NCI-H187 treated with DMSO at 0.1 percent for 48 hours (cell line): ENCODE data around the gene WNT11.

ENCODE experiments used
- DNase-seq: peaks from one replicate; lab custom pipeline; 2025; lab: John Stamatoyannopoulos, UW

The WNT11 gene

DNA sequence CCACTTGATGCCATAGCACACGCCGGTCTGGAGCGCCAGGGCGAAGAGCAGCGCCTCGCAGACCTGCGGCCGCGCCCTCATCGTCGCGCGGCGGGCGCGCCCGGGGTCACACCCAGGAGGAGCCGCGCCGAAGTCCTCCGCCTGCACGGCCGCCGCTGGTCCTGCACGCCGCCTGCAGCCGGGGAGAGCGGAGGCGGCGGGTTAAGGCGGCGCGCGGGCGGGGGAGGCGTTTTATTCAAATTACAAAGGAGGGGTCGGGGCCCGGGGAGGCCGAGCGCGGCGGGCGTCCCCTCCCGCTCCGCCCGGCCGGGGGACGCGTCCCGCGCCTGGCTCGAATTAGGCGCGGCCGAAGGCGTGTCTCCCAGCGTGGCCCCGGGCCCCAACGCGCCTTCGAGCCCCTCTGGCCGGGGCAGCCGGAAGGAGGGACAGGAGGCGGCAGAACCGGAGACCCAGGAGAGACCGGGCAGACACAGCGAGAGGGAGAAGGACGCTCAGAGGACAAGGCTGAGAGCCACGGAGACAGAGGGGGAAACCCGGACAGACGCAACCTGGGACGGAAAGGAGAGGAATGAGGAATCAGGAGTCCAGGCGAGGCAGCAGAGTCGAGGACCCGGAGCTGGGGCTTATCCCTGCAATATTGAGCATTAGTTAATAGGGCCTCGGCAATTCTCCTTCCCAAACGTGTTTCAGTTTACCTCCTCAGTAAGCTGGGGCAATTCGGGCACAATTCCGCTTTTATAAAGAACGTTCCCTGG lies at the start of gene WNT11:
WNT11 (minus strand) TSS at position 176 of the 755 bp plus-strand sequence; CDS start at position 81, 95 bp downstream.
- DNase-seq, result no peak

DNA sequence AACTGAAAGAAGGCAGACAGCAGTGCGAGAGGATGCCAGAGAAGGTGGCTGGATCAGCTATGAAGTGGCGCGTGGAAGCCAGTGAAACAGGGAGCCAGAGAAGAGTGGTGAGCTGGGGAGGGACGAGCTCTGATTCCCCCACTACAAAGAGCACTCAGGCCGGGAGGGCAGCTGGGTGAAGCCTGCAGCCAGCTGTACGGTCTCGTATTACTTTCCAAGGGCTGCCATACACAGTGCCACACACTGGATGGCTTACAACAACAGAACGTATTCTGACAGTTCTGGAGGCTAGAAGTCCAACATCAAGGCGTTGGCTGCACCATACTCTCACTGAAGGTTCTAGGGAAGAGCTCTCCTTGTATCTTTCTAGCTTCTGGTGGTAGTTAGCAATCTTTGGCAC lies 47.1 kb upstream of the WNT11 start:
- DNase-seq, result no peak

- no peak for DNase-seq
These were observed 46.3 kb upstream of the WNT11 start for GRCh38 chr11:76252631-76253070.

GRCh38 chr11:76251576-76251975 lies 45.3 kb upstream of the WNT11 start:
- DNase-seq, result no peak

DNA sequence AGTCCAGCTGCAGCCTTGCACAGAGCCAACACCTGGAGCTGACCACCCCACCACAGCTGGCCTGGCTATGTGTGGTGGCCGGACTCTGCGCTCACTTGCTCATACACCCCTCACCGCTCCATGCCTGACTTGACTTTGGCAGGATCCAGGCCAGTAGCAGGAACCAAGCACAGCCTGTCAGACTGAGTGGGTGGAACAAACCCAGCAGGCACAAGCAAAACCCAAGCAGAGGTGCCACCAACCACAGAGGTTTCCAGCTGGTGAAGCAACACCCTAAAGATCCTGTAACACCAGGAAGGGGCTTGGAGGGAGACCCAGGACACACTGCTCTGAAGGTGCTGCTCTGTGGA lies 44.9 kb upstream of the WNT11 start:
- no peak for DNase-seq

DNA sequence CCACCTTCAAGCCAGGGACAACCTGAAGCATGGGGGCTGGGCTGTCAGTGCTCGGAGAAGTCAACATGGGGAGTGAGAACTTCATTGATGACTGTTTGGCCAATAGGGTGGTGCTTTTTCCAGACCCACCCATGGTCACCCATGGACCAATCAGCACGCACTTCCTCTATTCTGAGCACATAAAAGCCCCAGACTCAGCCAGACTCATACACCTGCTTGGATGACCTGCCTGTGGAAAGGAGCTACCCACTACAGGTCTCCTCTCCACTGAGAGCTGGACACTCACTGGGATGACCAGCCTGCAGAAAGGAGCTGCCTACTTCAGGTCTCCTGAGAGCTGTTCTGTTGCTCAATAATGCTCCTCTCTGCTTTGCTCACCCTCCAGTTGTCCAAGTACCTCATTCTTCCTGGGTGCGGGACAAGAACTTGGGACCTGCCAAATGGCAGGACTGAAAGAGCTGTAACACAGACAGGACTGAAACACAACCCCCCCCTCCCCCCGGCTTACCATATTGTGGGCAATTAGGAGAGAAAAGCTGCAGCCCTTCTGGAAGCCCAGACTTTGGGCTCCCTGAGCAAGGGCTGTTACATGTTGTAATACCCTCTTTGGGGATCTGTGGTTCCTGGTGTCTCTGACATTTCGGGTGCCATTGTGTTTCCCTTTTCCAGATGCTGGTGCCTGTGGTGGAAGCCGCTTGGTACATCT lies 44.4 kb upstream of the WNT11 start:
- no peak for DNase-seq

DNA sequence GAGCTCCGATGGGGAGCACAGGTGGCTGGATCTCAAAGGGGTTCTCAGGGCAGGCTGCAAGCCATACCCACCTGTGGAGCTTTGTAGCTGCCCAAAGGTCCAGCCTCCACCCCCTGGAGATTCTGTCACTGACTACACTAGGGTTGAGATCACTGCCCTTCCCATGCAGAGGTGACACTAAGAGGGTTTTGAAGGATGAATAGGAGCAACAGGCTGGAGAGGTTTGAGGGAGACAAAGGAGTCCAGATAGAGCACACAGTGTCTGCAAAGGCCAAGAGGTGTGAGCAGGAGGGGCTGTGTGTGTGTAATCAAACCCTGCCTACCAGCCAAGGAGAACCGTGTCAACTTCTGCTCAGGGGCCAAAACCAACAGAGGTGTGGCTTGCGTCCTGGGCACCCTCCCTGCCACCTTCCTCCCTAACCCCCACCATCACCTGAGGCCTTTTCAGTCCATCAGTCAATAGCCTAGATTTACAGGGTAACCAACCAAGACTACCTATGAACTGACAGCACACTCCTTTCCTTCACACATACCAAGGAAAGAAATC lies 43.0 kb upstream of the WNT11 start:
- DNase-seq, result no peak

DNA sequence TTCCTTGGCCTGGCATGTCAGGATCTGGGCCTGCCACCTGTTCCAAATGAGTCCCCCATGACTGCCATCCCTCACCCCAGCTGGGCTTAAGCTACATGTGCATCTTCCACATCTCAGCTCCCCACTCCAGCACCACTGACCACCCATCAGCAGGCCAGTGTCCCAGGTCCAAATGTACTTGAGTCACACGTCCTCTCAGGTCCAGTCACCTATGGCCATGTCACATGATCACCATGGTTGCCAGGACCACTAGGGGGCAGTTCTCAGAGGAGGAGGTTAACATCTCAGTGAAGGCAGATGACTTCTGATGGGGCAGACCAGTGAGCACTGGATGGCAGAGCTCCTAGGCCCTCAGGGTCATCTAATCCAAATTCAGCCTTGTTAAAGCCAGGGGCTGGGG lies 41.9 kb upstream of the WNT11 start:
- no peak for DNase-seq

DNA sequence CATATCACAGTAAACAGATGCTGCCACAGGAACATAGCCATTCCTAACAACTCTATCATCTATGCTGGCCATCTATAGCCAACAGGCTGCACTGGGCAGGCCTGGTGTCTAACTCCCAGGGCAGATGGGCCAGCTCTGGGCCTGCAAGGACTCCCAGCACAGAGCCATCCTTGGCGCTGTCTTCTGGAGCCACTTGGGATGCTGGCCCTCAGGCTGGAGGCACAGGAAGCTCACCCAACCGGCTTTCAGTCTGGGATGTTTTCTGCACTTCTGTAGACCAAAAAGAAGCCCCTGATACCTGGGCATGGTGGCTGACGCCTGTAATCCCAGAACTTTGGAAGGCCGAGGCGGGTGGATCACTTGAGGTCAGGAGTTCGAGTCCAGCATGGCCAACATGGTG lies 40.8 kb upstream of the WNT11 start:
- DNase-seq, result no peak

DNA sequence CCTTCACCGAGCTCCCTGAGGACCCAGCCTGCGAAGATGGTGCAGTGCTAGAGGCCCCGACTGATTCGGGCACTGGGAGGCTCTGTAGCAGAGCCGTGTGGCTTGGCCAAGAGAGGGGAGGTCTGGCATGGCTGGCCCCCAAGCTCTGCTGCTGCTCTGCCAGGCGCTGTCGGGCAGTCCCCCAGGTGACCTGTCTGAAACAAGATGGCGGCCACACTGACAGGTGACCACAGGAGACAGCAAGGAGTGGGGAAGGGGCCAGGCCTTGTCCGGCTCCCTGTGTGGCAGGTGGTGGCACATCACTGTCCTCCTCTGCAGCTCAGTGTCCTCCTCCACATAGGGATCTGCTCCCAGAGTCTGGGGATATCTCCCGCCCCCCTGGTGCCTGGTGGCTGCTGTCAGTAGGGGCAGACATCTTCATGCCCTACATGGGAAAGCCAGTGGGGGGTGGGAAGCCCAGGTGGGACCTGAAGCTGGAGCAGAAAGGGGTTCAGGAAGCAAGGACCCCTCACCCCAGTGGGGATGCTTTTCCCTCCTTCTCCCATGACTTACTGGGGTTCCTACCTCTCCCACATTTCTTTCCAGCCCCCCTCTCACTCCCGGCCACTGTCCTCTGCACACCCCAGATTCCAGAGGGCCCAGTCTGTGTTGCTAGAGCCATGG lies 40.1 kb upstream of the WNT11 start:
- DNase-seq, result no peak

DNA sequence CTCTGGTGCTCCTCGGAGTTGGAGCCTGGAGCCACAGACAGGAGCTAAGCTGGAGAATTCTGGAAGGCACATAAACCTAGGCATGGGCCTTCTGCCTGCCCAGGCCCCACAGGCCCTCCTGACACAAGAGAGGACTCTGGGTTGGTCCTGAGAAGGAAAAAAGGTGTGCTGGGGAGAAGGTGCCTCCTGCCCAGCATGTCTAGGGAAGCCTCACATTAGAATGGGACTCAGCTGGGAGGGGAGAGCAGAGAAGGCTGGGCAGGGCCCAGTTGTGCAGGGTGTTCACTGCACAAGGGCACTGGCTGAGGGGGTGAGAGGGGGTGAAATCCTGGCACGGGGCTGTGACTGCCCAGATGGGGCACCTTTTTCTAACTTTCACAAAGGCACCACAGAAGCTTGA lies 39.4 kb upstream of the WNT11 start:
- no peak for DNase-seq

DNA sequence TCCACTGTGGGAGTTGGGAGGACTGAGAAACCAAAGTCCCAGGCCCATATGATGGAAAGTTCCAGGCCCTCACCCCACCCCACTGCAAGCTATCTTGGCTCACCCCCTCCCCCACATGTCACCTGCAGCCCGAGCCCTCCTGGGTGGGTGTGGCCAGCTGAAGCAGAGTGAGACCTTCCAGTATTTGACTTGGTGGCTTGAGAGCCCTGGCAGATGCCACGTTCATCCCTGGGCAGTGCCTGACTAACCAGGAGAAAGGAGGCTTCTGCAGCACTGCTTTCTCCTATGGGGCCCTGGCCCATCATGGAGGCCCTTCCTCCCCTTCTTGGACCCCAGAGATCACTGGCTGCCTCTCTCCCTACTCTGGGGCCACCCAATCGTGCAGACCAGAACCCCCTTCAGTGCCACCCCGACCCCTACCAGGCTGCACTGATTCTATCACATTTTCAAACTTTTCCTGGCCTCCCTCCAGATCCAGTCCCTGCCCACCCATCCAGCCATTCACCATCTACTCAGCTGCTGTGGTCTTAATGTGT lies 38.1 kb upstream of the WNT11 start:
- DNase-seq, result no peak

DNA sequence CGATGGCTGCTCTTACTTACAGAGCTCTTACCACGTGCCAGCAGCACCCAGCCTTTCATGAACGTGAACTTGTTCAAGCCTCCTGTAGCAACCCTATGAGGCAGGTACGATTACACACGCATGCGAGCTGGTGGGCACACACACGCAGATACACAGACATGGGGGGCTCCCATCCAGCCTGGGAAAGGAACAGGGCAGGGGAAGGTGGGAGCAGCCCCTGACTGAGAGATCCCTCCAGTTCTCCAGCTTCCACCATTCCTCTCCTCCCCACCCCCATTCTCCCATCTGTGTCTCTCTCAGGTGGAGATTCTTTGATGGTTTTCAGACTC lies 37.6 kb upstream of the WNT11 start:
- DNase-seq, result no peak

GRCh38 chr11:76243193-76243956 lies 37.1 kb upstream of the WNT11 start:
- no peak for DNase-seq

- no peak for DNase-seq
These were observed 35.9 kb upstream of the WNT11 start for GRCh38 chr11:76242004-76242779.

DNA sequence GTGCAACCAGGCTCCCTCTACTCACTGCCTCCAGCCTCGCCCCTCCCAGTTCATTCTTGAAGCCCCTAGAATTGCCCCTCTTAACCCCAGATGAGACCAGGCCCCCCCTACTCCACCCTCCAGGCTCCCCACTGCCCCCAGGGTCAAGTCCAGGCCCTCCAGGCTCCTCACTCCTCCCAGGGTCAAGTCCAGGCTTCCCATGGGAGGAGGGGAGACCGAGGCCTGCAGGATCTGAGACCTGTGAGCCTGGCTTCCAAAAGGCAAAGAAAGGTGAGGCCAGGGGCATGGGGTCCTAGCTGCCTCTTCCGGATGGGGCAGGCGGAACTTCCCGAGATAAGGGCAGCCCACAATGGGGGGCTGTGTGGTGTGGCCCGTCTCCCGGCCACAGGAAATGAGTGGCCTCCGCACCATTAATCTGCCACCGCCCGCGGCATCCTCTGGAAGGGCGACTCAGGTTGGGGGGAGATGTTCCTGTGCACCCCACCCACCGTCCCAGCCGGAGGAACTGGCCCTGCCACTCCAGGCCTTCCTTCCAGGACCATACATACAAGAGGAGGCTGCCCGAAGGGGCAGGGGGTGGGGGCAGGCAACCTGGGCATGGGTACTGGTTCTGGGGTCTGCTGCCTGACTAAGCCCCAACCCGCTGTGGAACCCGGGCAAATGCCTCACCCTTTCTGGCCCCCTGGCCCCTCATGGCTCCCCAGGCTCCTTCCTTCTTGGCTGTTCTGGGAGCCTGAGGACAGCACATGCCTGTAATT lies 35.1 kb upstream of the WNT11 start:
- no peak for DNase-seq

GRCh38 chr11:76240666-76241065 lies 34.4 kb upstream of the WNT11 start:
- no peak for DNase-seq

GRCh38 chr11:76240161-76240540 lies 33.8 kb upstream of the WNT11 start:
- no peak for DNase-seq

- DNase-seq, result no peak
These were observed 33.3 kb upstream of the WNT11 start for GRCh38 chr11:76239483-76240160.

DNA sequence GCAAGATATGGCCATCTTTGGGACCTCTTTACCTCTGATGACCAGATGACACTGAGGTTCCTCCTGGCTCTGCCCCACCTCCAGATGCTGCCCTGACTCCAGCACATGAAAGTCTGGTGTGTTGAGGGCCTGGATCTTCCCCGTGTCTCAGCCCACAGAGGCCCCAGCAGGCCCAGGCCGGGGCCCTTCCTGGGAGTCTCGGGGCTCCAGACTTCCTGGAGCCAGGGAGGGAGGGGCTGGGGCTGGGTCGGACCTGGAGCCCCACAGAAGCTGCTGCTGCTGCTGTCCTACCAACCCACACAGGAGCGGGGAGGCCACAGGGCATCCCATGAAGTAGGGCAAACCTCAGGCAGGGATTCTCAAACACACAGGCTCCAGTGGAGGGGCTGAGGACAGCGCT lies 32.2 kb upstream of the WNT11 start:
- no peak for DNase-seq
